Omental fat pad (tissue), 4 donors: Measurements from ENCODE around the gene ZNF407. TPM values are rescaled to one million over a fixed set of nuclear protein-coding genes. Genes with fewer than 3 reads are reported as not detected.

ENCODE experiments used
- ATAC-seq: fragments of 150-250 bp; one replicate; pipeline ENCODE4 v1.9.1; 2016; ENCODE audit warnings: mild to moderate bottlenecking, moderate library complexity; ENCODE audit not compliant: low FRiP score
- DNase-seq: peaks from one replicate; pipeline ENCODE4 v3.0.0-alpha.2; 2019; ENCODE audit warnings: low spot score
- total RNA-seq, 4 donors: library from RNA; depleted of rRNA; stranded (reverse); fragments of >200 nt; gene quantifications; one replicate each; pipeline ENCODE4 v1.1.0, GENCODE V29; 2016
- TF ChIP-seq, protein P1 (sequence below), 3 donors: fragments of 450-650 bp; IDR thresholded peaks; one replicate each; pipeline ENCODE4 v1.5.1; 2016 to 2017; ENCODE audit warnings: antibody characterized with exemption in 3 of 3, mild to moderate bottlenecking in 3 of 3, moderate library complexity in 2 of 3

The ZNF407 gene
- total RNA-seq, 4 donors from 2014 or later, result 13.4 to 26.7 (median 19.7) TPM

DNA sequence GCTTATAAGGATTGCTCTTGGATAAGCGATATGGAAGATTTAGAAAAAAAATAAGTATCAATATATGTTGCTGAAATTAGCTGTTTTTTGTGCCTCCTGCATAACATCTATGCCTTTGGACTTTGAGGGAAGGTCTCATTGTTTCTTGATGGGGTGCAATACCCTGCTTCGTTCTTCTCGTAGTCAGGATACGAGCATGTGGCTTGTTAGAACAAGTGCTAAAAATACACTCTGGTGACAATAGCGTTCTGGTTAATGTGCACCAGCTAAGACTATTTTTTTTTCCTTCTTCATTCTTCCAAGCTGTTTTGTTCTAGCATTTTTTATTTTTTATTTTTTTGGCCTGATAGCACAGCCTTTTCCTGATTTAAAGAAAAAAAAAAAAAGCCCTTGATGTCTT lies 97.5 kb downstream of the ZNF407 start:
- ATAC-seq (no peak), DNase-seq (no peak)
- TF ChIP-seq, protein P1, sequence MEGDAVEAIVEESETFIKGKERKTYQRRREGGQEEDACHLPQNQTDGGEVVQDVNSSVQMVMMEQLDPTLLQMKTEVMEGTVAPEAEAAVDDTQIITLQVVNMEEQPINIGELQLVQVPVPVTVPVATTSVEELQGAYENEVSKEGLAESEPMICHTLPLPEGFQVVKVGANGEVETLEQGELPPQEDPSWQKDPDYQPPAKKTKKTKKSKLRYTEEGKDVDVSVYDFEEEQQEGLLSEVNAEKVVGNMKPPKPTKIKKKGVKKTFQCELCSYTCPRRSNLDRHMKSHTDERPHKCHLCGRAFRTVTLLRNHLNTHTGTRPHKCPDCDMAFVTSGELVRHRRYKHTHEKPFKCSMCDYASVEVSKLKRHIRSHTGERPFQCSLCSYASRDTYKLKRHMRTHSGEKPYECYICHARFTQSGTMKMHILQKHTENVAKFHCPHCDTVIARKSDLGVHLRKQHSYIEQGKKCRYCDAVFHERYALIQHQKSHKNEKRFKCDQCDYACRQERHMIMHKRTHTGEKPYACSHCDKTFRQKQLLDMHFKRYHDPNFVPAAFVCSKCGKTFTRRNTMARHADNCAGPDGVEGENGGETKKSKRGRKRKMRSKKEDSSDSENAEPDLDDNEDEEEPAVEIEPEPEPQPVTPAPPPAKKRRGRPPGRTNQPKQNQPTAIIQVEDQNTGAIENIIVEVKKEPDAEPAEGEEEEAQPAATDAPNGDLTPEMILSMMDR (IDR thresholded peaks at IDR 0.05), result no peak

DNA sequence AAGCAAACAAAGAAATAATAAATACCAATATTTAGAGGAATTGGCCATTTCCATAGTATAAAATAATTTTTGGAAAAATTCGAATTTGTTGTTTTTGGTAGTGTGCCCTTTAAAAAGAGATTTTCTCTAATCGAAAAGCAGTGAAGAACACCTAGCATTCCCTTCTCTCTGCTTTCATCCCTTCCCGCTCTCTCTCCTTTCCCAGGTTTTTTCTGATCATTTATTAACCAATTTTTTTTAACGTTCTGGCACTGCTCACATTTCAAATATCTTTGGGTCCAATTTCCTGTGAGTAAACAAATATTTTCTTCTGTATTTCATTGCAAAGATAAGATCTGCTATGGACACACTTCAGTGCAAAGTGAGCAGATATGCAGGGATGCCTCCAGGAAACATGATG lies 101.2 kb downstream of the ZNF407 start:
- ATAC-seq (no peak), DNase-seq (no peak)
- TF ChIP-seq, protein P1 (IDR thresholded peaks at IDR 0.05), result no peak

DNA sequence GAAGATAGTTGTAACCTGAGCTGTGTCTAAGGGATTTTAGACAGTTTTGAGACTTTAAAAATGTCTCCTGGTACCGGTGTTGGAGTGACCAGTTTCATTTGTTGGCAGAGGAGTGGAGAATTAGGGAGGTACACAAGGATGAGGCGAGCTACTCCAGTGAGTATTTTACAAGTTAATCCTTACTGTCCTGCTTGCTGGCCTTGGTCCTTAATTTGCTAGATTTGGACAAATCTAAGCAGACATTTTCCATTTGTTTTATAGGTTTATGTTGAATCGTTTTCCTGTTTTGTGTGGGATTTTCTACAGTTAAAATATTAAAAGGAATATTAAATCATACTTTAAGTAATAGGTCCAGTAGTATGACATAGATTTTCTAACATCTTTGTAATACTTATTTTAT lies 101.8 kb downstream of the ZNF407 start:
- ATAC-seq (no peak), DNase-seq (no peak)
- TF ChIP-seq, protein P1 (IDR thresholded peaks at IDR 0.05), result no peak

DNA sequence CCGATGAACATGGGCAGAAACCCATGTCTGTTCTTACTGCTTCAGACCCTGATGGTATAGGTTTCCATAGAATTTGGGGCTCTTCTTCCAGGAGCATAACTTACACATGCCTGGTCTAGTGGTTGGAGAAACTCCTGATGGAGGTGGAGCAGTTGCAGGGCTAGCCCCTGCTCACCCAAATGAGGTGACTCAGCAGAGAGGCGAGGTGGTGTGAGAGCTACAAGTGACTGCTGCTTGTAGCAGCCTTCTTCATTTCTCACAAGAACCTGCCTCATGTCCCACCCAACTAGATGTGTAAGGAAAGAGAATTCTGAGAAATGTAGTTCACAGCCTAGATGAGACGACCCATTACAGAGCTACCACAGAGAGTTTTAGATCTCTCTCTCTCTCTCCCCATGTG lies 105.3 kb downstream of the ZNF407 start:
- no peak for ATAC-seq
- TF ChIP-seq, protein P1 (IDR thresholded peaks at IDR 0.05), result no peak

DNA sequence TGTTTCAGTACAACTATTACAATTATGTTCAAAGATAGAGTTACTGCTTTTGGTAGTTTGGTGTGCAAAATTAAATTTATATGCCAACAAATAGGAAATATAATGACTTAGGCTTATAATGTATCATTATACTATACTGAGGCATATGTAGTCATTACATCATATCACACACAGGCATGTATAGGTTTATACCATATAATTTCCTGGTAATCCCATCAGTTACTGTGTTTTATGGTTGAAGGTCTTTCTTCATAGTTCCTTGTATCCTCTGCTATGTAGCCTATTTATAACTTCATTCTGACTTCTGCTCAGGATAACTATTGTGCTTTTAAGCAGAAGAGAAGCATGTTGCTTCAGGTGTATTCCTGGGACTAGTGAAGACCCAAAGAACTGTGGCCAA lies 110.5 kb downstream of the ZNF407 start:
- no peak for DNase-seq
- TF ChIP-seq, protein P1 (IDR thresholded peaks at IDR 0.05), result no peak
- no peak for ATAC-seq

More for the DNA sequence above, 105.3 kb downstream of the ZNF407 start:
- no peak for DNase-seq

DNA sequence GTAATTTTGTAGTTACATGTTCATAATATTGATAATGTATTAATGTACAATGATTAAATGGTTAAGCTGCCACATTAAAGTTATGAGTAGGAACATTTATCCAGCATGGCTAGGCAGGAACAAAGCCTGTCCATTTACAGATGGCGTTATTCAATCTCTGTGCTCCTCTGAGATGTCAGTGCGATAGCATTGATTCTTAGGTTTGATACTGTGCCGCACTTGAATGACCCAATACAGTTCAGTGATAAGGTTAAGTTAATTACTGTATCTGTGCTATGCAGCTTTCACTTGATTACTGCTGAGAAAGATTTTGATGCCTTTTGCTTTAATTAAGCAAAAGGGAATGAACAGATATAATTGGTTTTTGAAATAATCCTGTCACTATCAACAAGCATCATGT lies 111.8 kb downstream of the ZNF407 start:
- TF ChIP-seq, protein P1 (IDR thresholded peaks at IDR 0.05), result no peak
- ATAC-seq (no peak), DNase-seq (no peak)

DNA sequence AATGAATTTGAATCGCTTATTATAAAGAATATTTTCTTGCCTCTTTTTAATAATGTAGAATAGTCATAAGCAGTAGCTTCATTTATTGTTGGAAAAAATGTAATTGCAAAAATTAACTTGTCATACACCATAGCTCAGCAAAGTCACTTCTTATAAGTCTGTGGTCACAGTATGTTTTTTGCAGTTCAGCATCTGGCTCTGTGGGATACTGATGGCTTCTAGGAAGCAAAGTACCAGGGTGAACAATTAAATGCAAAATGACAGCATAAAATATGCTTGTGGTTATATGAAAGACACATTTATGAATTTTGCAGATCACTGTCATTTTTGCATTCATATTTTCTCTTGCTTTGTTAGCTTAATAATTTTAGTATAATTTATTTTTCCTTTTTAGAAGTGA lies 116.5 kb downstream of the ZNF407 start:
- no peak for DNase-seq
- TF ChIP-seq, protein P1 (IDR thresholded peaks at IDR 0.05), result no peak
- ATAC-seq, result no peak
